ENCODE data around the gene TRABD2B.
"Not testable (repeated sequence)": the region's sequence is repeated elsewhere in the genome, so short reads cannot be mapped to it uniquely, and the experiment has no call there.

GRCh38 chr1:47956491-47956890 lies 40.7 kb downstream of the TRABD2B start:
- not testable (repeated sequence) for TF ChIP-seq CTCF, POLR2A, POLR2AphosphoS5, EP300 (IDR thresholded peaks at IDR 0.05)

Measured in upper lobe of left lung (tissue), 4 donors.